HG02642 (cell line): ENCODE measurements around the gene ACVR1B.

Source experiments
- ATAC-seq: cut with Tn5 transposase; IDR thresholded peaks from one replicate; pipeline ENCODE4 v1.9.1; 2021; ENCODE audit warnings: mild to moderate bottlenecking; ENCODE audit not compliant: unreplicated experiment, poor library complexity

The ACVR1B gene

DNA sequence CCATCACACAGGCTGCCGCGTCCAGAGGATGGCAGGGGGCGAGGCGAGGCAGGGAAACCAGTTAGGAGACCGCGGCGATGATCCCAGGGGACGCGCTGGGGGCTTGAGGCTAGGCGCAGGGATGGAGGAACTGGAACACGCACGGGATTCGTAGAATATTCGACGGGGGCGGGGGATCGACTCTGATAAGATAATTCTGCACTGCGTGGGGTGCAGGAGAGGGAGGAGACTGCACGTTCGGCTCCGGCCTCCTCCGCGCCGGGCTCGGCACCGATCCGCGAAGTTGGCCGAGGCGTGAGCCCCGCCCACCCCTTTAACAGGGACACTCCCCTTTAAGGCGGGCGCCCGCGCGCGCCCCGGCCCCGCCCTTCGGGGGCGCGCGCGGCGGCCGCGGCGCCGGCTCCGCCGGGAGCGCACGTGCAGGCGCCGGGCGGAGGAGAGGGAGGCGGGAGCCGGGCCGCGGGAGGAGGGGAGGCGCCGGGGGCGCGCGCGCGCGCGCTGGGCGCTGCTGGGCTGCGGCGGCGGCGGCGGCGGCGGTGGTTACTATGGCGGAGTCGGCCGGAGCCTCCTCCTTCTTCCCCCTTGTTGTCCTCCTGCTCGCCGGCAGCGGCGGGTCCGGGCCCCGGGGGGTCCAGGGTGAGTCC, at the start of gene ACVR1B:
ACVR1B (plus strand) TSS at position 501 of the 644 bp plus-strand sequence; CDS start at position 546, 45 bp downstream.
- peak; percentile 90 for ATAC-seq

GRCh38 chr12:51901881-51902280, 49.6 kb upstream of the ACVR1B start:
- ATAC-seq: no peak

- no peak for ATAC-seq
Observed at GRCh38 chr12:51904951-51905470, 46.5 kb upstream of the ACVR1B start.

- ATAC-seq: no peak
Observed at GRCh38 chr12:51905471-51906429, 45.7 kb upstream of the ACVR1B start.

DNA sequence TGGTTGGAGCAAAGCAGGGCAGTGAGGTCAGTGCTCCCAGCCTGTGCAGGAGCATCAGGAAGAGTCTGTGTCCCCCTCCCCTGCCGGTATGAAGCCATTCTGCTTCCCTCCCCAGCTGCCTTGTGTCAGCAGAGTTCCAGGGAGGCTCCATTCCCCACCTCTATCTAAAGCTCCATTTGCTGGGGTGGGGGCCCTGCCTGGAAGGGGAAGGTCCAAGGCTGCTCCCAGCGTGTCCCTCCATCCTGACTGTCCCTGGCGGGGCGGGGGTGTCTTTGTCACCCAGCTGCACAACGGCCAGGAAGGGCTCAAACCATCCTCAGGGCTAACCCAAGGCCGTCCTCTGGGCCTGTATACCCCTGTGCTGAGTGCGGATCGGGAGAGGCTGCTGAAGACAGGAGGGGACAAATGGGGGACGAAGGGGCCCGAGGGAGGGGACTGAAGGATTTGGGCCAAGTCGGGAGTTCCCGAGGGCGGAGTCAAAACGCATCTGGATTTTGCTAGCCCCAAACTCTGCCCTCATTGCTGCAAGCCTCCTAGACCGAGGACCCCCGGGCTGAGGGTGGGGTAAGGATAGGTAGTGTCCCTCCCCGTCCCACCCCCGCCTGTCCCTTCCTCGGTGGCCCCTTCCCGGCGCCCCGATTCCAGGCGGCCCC, 44.9 kb upstream of the ACVR1B start:
- no peak for ATAC-seq

- no peak for ATAC-seq
Observed at GRCh38 chr12:51907083-51907855, 44.2 kb upstream of the ACVR1B start, which contains the start of gene ACVRL1. ACVRL1 (plus strand) TSS chr12:51907504; CDS start chr12:51912475, 4,971 bp downstream.

GRCh38 chr12:51907856-51908425, 43.6 kb upstream of the ACVR1B start:
- no peak for ATAC-seq

DNA sequence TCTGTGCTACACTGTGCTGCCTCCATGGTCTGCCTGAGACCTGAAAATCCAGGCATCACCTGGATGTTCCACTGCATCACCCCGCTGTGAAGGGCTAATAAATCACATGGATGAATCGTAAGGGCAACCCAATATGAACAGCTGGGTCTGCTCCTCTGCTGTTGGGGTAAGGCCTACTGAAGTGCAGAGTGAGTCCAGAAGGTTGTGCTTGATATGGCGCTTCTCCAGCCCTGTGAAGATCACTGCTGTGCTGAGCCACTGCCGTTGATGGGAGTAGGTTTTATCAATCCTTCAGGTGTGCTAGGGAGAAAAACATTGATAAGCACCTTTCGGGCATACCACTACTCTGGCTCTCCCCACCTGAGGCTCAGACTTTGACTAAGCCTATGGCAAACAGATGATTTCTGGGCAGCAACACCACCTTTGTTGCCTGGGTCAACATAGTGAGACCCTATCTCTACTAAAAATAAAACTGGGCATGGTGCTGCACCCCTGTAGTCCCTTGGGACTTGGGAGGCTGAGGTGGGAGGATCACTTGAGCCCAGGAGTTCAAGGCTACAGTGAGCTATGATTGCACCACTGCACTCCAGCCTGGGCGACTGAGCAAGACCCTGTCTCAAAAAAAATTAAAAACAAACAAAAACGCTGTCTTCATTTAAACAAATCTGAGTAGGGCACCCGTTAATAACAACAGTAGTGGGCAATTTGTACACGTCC, 42.5 kb upstream of the ACVR1B start:
- no peak for ATAC-seq

DNA sequence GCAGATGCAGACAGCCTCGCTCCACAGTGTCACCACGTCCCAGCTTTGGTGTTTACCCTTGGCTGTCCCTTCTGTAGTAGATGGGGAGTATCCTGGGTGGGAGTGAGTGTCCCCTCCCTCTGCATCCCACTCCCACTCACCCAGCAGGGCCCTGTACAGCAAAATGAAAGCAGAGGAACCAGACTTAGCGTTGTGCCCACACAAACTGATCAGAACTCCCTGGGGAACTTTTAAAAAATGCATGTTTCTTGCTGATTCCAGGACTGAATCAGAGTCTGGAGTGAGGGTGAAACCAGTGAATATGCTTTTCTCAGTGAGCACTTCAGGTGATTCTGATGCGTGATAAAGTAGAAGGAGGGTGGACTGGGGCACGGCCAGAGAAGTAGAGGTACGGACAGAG, 41.3 kb upstream of the ACVR1B start:
- no peak for ATAC-seq

GRCh38 chr12:51910691-51911090, 40.8 kb upstream of the ACVR1B start:
- ATAC-seq: no peak

DNA sequence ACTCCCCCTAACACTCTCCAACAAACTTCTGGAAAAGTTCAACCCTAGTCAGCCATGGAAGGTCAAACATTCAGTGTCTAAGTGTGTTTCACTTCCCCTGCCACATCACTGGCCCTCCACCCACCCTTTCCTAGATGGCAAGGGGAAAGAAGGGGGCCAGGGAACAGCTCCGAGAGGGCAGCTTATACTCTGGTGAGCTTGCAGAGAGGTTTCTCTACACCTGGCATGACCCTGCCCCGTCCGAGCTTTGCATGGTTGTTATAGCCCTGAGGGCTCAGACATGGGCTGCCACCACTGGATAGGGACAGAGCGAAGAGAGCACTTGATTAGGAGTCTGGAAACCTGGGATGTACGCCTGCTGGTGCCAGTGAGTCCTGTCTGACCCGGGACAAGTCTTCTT, 40.2 kb upstream of the ACVR1B start:
- no peak for ATAC-seq

- no peak for ATAC-seq
Observed at GRCh38 chr12:51911788-51912711, 39.4 kb upstream of the ACVR1B start.

- no peak for ATAC-seq
Observed at GRCh38 chr12:51913071-51914033, 38.1 kb upstream of the ACVR1B start.

DNA sequence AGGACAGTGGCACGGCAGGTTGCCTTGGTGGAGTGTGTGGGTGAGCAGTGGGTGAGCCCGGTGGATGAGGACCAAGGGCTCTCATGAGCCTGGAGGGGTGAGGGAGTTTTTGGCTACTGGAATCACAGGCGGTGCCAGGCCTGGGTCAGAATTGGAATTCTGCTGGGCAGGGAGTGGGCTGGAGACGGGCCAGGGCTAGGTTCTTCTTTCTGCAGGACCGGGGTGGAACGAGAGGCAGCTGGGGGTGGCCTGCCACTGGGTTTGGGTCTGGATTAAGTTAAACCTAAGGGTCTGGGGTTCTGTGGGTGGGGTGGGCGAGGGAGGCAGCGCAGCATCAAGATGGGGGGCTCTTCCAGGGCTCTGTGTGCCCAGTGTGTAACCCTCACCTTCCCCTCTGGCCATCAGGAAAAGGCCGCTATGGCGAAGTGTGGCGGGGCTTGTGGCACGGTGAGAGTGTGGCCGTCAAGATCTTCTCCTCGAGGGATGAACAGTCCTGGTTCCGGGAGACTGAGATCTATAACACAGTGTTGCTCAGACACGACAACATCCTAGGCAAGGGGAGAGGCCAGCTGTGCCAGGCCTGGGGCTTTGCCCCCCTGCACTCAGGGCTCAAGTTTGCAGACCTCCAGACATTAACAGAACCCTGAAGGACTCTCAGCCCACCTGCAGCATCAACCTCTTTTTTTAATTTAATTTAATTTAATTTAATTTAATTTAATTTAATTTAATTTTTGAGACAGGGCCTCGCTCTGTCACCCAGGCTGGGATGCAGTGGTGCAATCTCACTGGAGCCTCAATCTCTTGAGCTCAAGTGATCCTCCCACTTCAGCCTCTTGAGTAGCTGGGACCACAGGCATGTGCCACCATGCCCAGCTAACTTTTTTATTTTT, 37.2 kb upstream of the ACVR1B start:
- ATAC-seq: no peak

- no peak for ATAC-seq
Observed at GRCh38 chr12:51915003-51915625, 36.4 kb upstream of the ACVR1B start.
